H9 (cell line): ENCODE results near the gene MMP26. TPM values are rescaled to one million over a fixed set of nuclear protein-coding genes. Genes with fewer than 3 reads are reported as not detected.

Experiments used
- DNase-seq: peaks from one replicate; pipeline ENCODE4 v3.0.0-alpha.2; 2017
- H2AFZ ChIP-seq: one replicate; pipeline ENCODE4 v1.6.1; 2013; ENCODE audit warnings: mild to moderate bottlenecking, low read length, control low read depth, moderate library complexity
- H2AK5ac ChIP-seq: 2 replicates; pipeline ENCODE4 v1.6.1; 2013; ENCODE audit warnings: low read length, control low read depth, mixed read lengths; ENCODE audit not compliant: insufficient read length
- H2BK120ac ChIP-seq: one replicate; pipeline ENCODE4 v1.6.1; 2013; ENCODE audit warnings: low read depth, mild to moderate bottlenecking, low read length, control low read depth, inconsistent platforms; ENCODE audit not compliant: poor library complexity, severe bottlenecking
- H2BK12ac ChIP-seq: 2 replicates; pipeline ENCODE4 v1.6.1; 2013; ENCODE audit warnings: low read length, control low read depth, mixed read lengths, low read depth; ENCODE audit not compliant: insufficient read length
- H2BK15ac ChIP-seq: 2 replicates; pipeline ENCODE4 v1.6.1; 2013; ENCODE audit warnings: low read depth, low read length, control low read depth
- H2BK20ac ChIP-seq: one replicate; pipeline ENCODE4 v1.6.1; 2013; ENCODE audit warnings: low read depth, mild to moderate bottlenecking, low read length, control low read depth, inconsistent platforms; ENCODE audit not compliant: poor library complexity, severe bottlenecking
- H2BK5ac ChIP-seq: 2 replicates; pipeline ENCODE4 v1.6.1; 2013; ENCODE audit warnings: low read length, control low read depth, mixed read lengths; ENCODE audit not compliant: insufficient read length
- H3K14ac ChIP-seq: 2 replicates; pipeline ENCODE4 v1.6.1; 2013; ENCODE audit warnings: low read length, control low read depth; ENCODE audit not compliant: insufficient read depth
- H3K18ac ChIP-seq: 2 replicates; pipeline ENCODE4 v1.6.1; 2013; ENCODE audit warnings: low read depth, mild to moderate bottlenecking, mixed read lengths, low read length, control low read depth; ENCODE audit not compliant: insufficient read length
- H3K23ac ChIP-seq: 2 replicates; pipeline ENCODE4 v1.6.1; 2013; ENCODE audit warnings: low read length, control low read depth, mixed read lengths, low read depth; ENCODE audit not compliant: insufficient read length
- H3K23me2 ChIP-seq: 2 replicates; pipeline ENCODE4 v1.6.1; 2013; ENCODE audit warnings: low read depth, mild to moderate bottlenecking, mixed read lengths, low read length, control low read depth; ENCODE audit not compliant: insufficient read length, poor library complexity, severe bottlenecking
- H3K27ac ChIP-seq: 2 replicates; pipeline ENCODE4 v1.5.1; 2013; ENCODE audit warnings: low read length, control low read depth, mixed read lengths, low read depth; ENCODE audit not compliant: insufficient read length
- H3K27me3 ChIP-seq: 2 replicates; pipeline ENCODE4 v1.6.1; 2013; ENCODE audit warnings: low read length, control low read depth, inconsistent platforms; ENCODE audit not compliant: insufficient read depth
- H3K4ac ChIP-seq: 2 replicates; pipeline ENCODE4 v1.6.1; 2013; ENCODE audit warnings: low read depth, mild to moderate bottlenecking, control low read depth, inconsistent platforms, low read length, moderate library complexity
- H3K4me1 ChIP-seq: 2 replicates; pipeline ENCODE4 v1.6.1; 2013; ENCODE audit warnings: low read length, control low read depth, inconsistent platforms; ENCODE audit not compliant: insufficient read depth
- H3K4me2 ChIP-seq: 2 replicates; pipeline ENCODE4 v1.6.1; 2013; ENCODE audit warnings: low read length, control low read depth, mixed read lengths; ENCODE audit not compliant: insufficient read length, insufficient read depth
- H3K56ac ChIP-seq: 2 replicates; pipeline ENCODE4 v1.6.1; 2013; ENCODE audit warnings: low read depth, mild to moderate bottlenecking, mixed read lengths, low read length, control low read depth; ENCODE audit not compliant: insufficient read length
- H3K79me1 ChIP-seq: 2 replicates; pipeline ENCODE4 v1.6.1; 2013; ENCODE audit warnings: low read depth, mild to moderate bottlenecking, moderate library complexity, low read length, control low read depth, inconsistent platforms; ENCODE audit not compliant: insufficient read depth, poor library complexity, severe bottlenecking
- H3K79me2 ChIP-seq: 2 replicates; pipeline ENCODE4 v1.6.1; 2013; ENCODE audit warnings: low read length, control low read depth, inconsistent platforms; ENCODE audit not compliant: insufficient read depth
- H3K9ac ChIP-seq: 2 replicates; pipeline ENCODE4 v1.6.1; 2013; ENCODE audit warnings: low read length, control low read depth, mixed read lengths; ENCODE audit not compliant: insufficient read length; ENCODE audit errors: extremely low read depth
- H3K9me3 ChIP-seq: one replicate; pipeline ENCODE4 v1.6.1; 2013; ENCODE audit warnings: low read depth, low read length, inconsistent platforms; ENCODE audit not compliant: control insufficient read depth
- H3T11ph ChIP-seq: one replicate; pipeline ENCODE4 v1.6.1; 2013; ENCODE audit warnings: mild to moderate bottlenecking, low read length, control low read depth, inconsistent platforms
- H4K20me1 ChIP-seq: one replicate; pipeline ENCODE4 v1.6.1; 2013; ENCODE audit not compliant: control insufficient read depth, insufficient read length, insufficient read depth
- H4K5ac ChIP-seq: 2 replicates; pipeline ENCODE4 v1.6.1; 2013; ENCODE audit warnings: low read depth, mild to moderate bottlenecking, mixed read lengths, low read length, control low read depth; ENCODE audit not compliant: insufficient read length
- H4K8ac ChIP-seq: replicated peaks from 2 replicates; pipeline ENCODE4 v1.6.1; 2013; ENCODE audit warnings: low read length, control low read depth, mixed read lengths, low read depth; ENCODE audit not compliant: insufficient read length
- H4K91ac ChIP-seq: 2 replicates; pipeline ENCODE4 v1.6.1; 2013; ENCODE audit warnings: low read depth, mild to moderate bottlenecking, moderate library complexity, mixed read lengths, low read length, control low read depth; ENCODE audit not compliant: insufficient read length
- H3K27ac Mint-ChIP-seq, 3 experiments: 2 replicates in 2 of 3; 3 replicates in 1 of 3; pipeline ENCODE4 v1.8.0; 2020 to 2021; ENCODE audit warnings: mixed read lengths in 3 of 3, mild to moderate bottlenecking in 1 of 3, moderate library complexity in 1 of 3
- H3K27me3 Mint-ChIP-seq: 2 replicates; pipeline ENCODE4 v1.8.0; 2021; ENCODE audit warnings: low read depth, mild to moderate bottlenecking, moderate library complexity, mixed read lengths
- H3K36me3 Mint-ChIP-seq, 3 experiments: 2 replicates in 2 of 3; 3 replicates in 1 of 3; pipeline ENCODE4 v1.8.0; 2020 to 2021; ENCODE audit warnings: low read depth in 3 of 3, mixed read lengths in 3 of 3; ENCODE audit not compliant: insufficient read depth in 1 of 3
- H3K4me1 Mint-ChIP-seq, 2 experiments: 2 replicates each; pipeline ENCODE4 v1.8.0; 2020; ENCODE audit warnings: mixed read lengths in 2 of 2
- H3K4me3 Mint-ChIP-seq, 2 experiments: 2 replicates in 1 of 2; 3 replicates in 1 of 2; pipeline ENCODE4 v1.8.0; 2020 to 2021; ENCODE audit warnings: mild to moderate bottlenecking in 2 of 2, mixed read lengths in 2 of 2, moderate library complexity in 1 of 2
- H3K9me3 Mint-ChIP-seq, 2 experiments: 2 replicates in 1 of 2; 3 replicates in 1 of 2; pipeline ENCODE4 v1.8.0; 2020; ENCODE audit warnings: mild to moderate bottlenecking in 2 of 2, mixed read lengths in 2 of 2, moderate library complexity in 1 of 2
- CTCF ChIP-seq: fragments of 200-600 bp; sonication (generic); conservative IDR thresholded peaks from 3 replicates; pipeline ENCODE4 v1.8.0; 2021; ENCODE audit warnings: antibody characterized with exemption, mild to moderate bottlenecking
- WGBS: extraction: QIAGEN DNeasy Blood & Tissue Kit; methylation state at CpG from one replicate; pipeline ENCODE4 v1.1.7; 2013; ENCODE audit warnings: missing lambda C conversion rate, low lambda C conversion rate, mixed read lengths; ENCODE audit not compliant: insufficient read length; ENCODE audit errors: extremely low coverage; 5-methylcytosine and 5-hydroxymethylcytosine counted together
- total RNA-seq: library from RNA; stranded (reverse); gene quantifications from 2 replicates; pipeline ENCODE4 v1.2.1, GENCODE V29; 2021

Gene MMP26
- total RNA-seq, 1 experiment from 2014 or later = not detected

GRCh38 chr11:4671741-4672140 lies 32.8 kb upstream of the MMP26 start:
- no peaks in the 10 kb centered on the region for H3K79me2 ChIP-seq
- no peak overlapping the region for H2BK120ac ChIP-seq
- no peak overlapping the region for H2AK5ac ChIP-seq
- no peak overlapping the region for H4K91ac ChIP-seq
- H3K27me3 ChIP-seq = no peaks in the 10 kb centered on the region; the same call in 1 of the 2 replicates
- no peak overlapping the region for H3K27ac ChIP-seq
- H2BK15ac ChIP-seq = no peak overlapping the region
- TF ChIP-seq CTCF = no peak
- H3K4ac ChIP-seq = no peak overlapping the region
- H3T11ph ChIP-seq = no peak overlapping the region
- Mint-ChIP-seq H3K4me1 (peaks cover 3% of the 10 kb centered on the region in 2 experiments; a peak in 3 of 4 replicates), H3K27me3 (no peaks in the 10 kb centered on the region), H3K9me3 (no peaks in the 10 kb centered on the region), H3K27ac (no peak overlapping the region), H3K36me3 (no peaks in the 10 kb centered on the region), H3K4me3 (no peak overlapping the region)
- no peaks in the 10 kb centered on the region for H4K20me1 ChIP-seq
- H3K14ac ChIP-seq = no peak overlapping the region
- no peak overlapping the region for H2AFZ ChIP-seq
- H2BK5ac ChIP-seq = no peak overlapping the region
- H3K18ac ChIP-seq = no peak overlapping the region
- no peak overlapping the region for H3K56ac ChIP-seq
- no peak overlapping the region for H3K23ac ChIP-seq
- no CpG with 5 or more reads among the region's 2 CpGs for WGBS
- H4K8ac ChIP-seq = no peak overlapping the region
- peaks cover 2% of the 10 kb centered on the region; the same call in 1 of the 2 replicates for H3K4me1 ChIP-seq
- H4K5ac ChIP-seq = no peak overlapping the region
- H2BK20ac ChIP-seq = no peak overlapping the region
- no peak for DNase-seq
- H3K4me2 ChIP-seq = no peak overlapping the region
- H3K79me1 ChIP-seq = no peaks in the 10 kb centered on the region
- no peak overlapping the region for H2BK12ac ChIP-seq
- H3K9ac ChIP-seq = no peak overlapping the region
- H3K9me3 ChIP-seq = no peaks in the 10 kb centered on the region
- no peaks in the 10 kb centered on the region for H3K23me2 ChIP-seq
